Measurements from ENCODE around the gene AFAP1L1.
A peak's percentile ranks its signal among the peaks of the same experiment; 100 is the strongest.
"Not testable (repeated sequence)": the region's sequence is repeated elsewhere in the genome, so short reads cannot be mapped to it uniquely, and the experiment has no call there.

Gene AFAP1L1

GRCh38 chr5:149262315-149262714 is 9.3 kb upstream of the AFAP1L1 start:
- DNase-seq = no peak

GRCh38 chr5:149264439-149265067 is 7.1 kb upstream of the AFAP1L1 start:
- no peak for DNase-seq

- no peak for DNase-seq
Observed at GRCh38 chr5:149265068-149265465, 6.6 kb upstream of the AFAP1L1 start.

GRCh38 chr5:149265597-149265996 is 6.1 kb upstream of the AFAP1L1 start:
- no peak for DNase-seq

- no peak for DNase-seq
Observed at GRCh38 chr5:149267241-149267973, 4.3 kb upstream of the AFAP1L1 start.

- DNase-seq = peak; percentile 43
Observed at GRCh38 chr5:149268928-149269557, 2.6 kb upstream of the AFAP1L1 start.

- no peak for DNase-seq
Observed at GRCh38 chr5:149271195-149271715, 404 bp upstream of the AFAP1L1 start.

GRCh38 chr5:149272781-149273180 is 1.1 kb downstream of the AFAP1L1 start:
- not testable (repeated sequence) for DNase-seq

- DNase-seq = no peak
Observed at GRCh38 chr5:149273237-149273636, 1.6 kb downstream of the AFAP1L1 start.

GRCh38 chr5:149273950-149274349 is 2.3 kb downstream of the AFAP1L1 start:
- no peak for DNase-seq

- no peak for DNase-seq
Observed at GRCh38 chr5:149274939-149275338, 3.3 kb downstream of the AFAP1L1 start.

- DNase-seq = no peak
Observed at GRCh38 chr5:149277801-149278200, 6.1 kb downstream of the AFAP1L1 start.

GRCh38 chr5:149278451-149279210 is 7.0 kb downstream of the AFAP1L1 start:
- DNase-seq = no peak

- no peak for DNase-seq
Observed at GRCh38 chr5:149279661-149280060, 8.0 kb downstream of the AFAP1L1 start.

- no peak for DNase-seq
Observed at GRCh38 chr5:149280124-149280523, 8.5 kb downstream of the AFAP1L1 start.

- DNase-seq = no peak
Observed at GRCh38 chr5:149280802-149281201, 9.1 kb downstream of the AFAP1L1 start.

- DNase-seq = no peak
Observed at GRCh38 chr5:149282027-149282965, 10.6 kb downstream of the AFAP1L1 start.

- DNase-seq = no peak
Observed at GRCh38 chr5:149282966-149283332, 11.3 kb downstream of the AFAP1L1 start.

GRCh38 chr5:149283626-149284480 is 12.2 kb downstream of the AFAP1L1 start:
- DNase-seq = no peak

GRCh38 chr5:149284501-149284900 is 12.8 kb downstream of the AFAP1L1 start:
- no peak for DNase-seq

GRCh38 chr5:149285153-149285552 is 13.5 kb downstream of the AFAP1L1 start:
- DNase-seq = no peak
